ENCODE results near the gene RIMBP3C.
"Not testable (repeated sequence)": the region's sequence is repeated elsewhere in the genome, so short reads cannot be mapped to it uniquely, and the experiment has no call there.

- TF ChIP-seq EZH2phosphoT487 (IDR thresholded peaks at IDR 0.05; ENCODE audit: borderline replicate concordance); CTCF (conservative IDR thresholded peaks at IDR 0.05; ENCODE audit: low read length): not testable (repeated sequence)
Observed at GRCh38 chr22:21516970-21517764, 34.1 kb downstream of the RIMBP3C start.

Data from Loucy (cell line).